Measurements from ENCODE around the gene CDKL4.

GRCh38 chr2:39181297-39181696 is 62.5 kb downstream of the CDKL4 start:
- TF ChIP-seq EZH2 (IDR thresholded peaks at IDR 0.05) (no peak), POLR2AphosphoS5 (IDR thresholded peaks at IDR 0.05; ENCODE audit: borderline replicate concordance, low read depth, low read length) (no peak)
